ENCODE measurements around the gene MBD2.
"Not testable (repeated sequence)": the region's sequence is repeated elsewhere in the genome, so short reads cannot be mapped to it uniquely, and the experiment has no call there.

DNA sequence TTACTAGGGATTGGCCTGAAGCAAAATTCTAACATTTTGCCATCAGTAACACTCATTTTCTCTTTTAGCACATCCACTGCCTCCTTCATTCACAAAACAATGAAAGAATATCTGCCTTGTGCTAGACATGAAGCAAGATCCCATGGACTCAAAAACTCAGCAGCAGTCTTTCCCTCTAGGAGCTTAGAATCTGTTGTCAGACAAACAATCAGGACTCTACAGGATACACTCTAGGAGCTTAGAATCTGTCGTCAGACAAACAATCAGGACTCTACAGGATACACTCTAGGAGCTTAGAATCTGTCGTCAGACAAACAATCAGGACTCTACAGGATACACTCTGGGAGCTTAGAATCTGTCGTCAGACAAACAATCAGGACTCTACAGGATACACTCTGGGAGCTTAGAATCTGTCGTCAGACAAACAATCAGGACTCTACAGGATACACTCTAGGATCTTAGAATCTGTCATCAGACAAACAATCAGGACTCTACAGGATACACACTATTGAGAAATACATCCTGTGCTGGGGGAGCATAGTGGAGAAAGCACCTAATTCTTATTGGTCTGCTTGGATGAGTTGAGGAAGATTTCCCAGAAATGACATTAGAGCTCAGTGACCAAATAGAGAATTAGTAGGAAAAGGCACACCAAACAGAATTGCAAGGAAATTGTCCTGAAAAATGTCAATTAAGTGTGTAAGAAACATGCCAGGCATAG is 100.6 kb downstream of the MBD2 start:
- TF ChIP-seq, protein P1, sequence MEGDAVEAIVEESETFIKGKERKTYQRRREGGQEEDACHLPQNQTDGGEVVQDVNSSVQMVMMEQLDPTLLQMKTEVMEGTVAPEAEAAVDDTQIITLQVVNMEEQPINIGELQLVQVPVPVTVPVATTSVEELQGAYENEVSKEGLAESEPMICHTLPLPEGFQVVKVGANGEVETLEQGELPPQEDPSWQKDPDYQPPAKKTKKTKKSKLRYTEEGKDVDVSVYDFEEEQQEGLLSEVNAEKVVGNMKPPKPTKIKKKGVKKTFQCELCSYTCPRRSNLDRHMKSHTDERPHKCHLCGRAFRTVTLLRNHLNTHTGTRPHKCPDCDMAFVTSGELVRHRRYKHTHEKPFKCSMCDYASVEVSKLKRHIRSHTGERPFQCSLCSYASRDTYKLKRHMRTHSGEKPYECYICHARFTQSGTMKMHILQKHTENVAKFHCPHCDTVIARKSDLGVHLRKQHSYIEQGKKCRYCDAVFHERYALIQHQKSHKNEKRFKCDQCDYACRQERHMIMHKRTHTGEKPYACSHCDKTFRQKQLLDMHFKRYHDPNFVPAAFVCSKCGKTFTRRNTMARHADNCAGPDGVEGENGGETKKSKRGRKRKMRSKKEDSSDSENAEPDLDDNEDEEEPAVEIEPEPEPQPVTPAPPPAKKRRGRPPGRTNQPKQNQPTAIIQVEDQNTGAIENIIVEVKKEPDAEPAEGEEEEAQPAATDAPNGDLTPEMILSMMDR (IDR thresholded peaks at IDR 0.05 in 4 of 5, conservative IDR thresholded peaks at IDR 0.05 in 1 of 5): not testable (repeated sequence)
- TF ChIP-seq POLR2A (IDR thresholded peaks at IDR 0.05): not testable (repeated sequence)
